HG03442 (cell line): ENCODE results near the gene TRIO.

Experiments
- ATAC-seq: cut with Tn5 transposase; IDR thresholded peaks from one replicate; pipeline ENCODE4 v1.9.1; 2021; ENCODE audit warnings: mild to moderate bottlenecking, moderate library complexity; ENCODE audit not compliant: unreplicated experiment

TRIO gene

GRCh38 chr5:14343376-14343775 lies 200.2 kb downstream of the TRIO start:
- ATAC-seq: no peak

GRCh38 chr5:14347522-14347921 lies 204.4 kb downstream of the TRIO start:
- no peak for ATAC-seq

- ATAC-seq: no peak
Measured at GRCh38 chr5:14348142-14348541, 205.0 kb downstream of the TRIO start.

GRCh38 chr5:14349029-14349428 lies 205.9 kb downstream of the TRIO start:
- ATAC-seq: no peak

- ATAC-seq: no peak
Measured at GRCh38 chr5:14351086-14351661, 208.0 kb downstream of the TRIO start.

- ATAC-seq: peak; percentile 90
Measured at GRCh38 chr5:14351845-14352712, 208.9 kb downstream of the TRIO start.

- no peak for ATAC-seq
Measured at GRCh38 chr5:14353726-14354474, 210.8 kb downstream of the TRIO start.

GRCh38 chr5:14355391-14355790 lies 212.2 kb downstream of the TRIO start:
- ATAC-seq: no peak

- peak; percentile 44 for ATAC-seq
Measured at GRCh38 chr5:14356305-14356704, 213.2 kb downstream of the TRIO start.

- no peak for ATAC-seq
Measured at GRCh38 chr5:14357441-14357840, 214.3 kb downstream of the TRIO start.

GRCh38 chr5:14357851-14358250 lies 214.7 kb downstream of the TRIO start:
- ATAC-seq: no peak

GRCh38 chr5:14358536-14358935 lies 215.4 kb downstream of the TRIO start:
- no peak for ATAC-seq

GRCh38 chr5:14359069-14360043 lies 216.2 kb downstream of the TRIO start:
- ATAC-seq: no peak

- no peak for ATAC-seq
Measured at GRCh38 chr5:14362491-14362890, 219.3 kb downstream of the TRIO start.

- ATAC-seq: no peak
Measured at GRCh38 chr5:14364096-14364495, 221.0 kb downstream of the TRIO start.

- no peak for ATAC-seq
Measured at GRCh38 chr5:14364576-14365472, 221.7 kb downstream of the TRIO start.

GRCh38 chr5:14365831-14366430 lies 222.8 kb downstream of the TRIO start:
- ATAC-seq: no peak

GRCh38 chr5:14366763-14367162 lies 223.6 kb downstream of the TRIO start:
- ATAC-seq: no peak

- ATAC-seq: no peak
Measured at GRCh38 chr5:14367364-14367763, 224.2 kb downstream of the TRIO start.
